ENCODE data around the gene ADRM1.

ADRM1 gene

DNA sequence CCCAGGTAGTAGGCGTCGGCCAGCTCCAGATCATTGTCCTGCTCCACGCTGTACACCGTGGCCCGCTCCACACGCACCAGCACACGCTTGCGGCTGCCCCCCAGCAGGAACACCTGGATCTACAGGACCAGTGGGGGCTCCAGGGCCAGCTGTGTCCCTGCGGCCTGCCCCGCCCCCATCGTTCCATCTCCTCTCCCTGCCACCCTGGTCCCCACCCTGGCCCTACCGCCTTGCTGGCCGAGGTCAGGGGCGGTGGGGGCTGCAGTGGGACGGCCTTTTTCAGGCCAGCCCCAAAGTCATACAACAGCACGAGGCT, 9.8 kb downstream of the ADRM1 start:
- DNase-seq = no peak

GRCh38 chr20:62313021-62313420, 10.2 kb downstream of the ADRM1 start:
- no peak for DNase-seq

DNA sequence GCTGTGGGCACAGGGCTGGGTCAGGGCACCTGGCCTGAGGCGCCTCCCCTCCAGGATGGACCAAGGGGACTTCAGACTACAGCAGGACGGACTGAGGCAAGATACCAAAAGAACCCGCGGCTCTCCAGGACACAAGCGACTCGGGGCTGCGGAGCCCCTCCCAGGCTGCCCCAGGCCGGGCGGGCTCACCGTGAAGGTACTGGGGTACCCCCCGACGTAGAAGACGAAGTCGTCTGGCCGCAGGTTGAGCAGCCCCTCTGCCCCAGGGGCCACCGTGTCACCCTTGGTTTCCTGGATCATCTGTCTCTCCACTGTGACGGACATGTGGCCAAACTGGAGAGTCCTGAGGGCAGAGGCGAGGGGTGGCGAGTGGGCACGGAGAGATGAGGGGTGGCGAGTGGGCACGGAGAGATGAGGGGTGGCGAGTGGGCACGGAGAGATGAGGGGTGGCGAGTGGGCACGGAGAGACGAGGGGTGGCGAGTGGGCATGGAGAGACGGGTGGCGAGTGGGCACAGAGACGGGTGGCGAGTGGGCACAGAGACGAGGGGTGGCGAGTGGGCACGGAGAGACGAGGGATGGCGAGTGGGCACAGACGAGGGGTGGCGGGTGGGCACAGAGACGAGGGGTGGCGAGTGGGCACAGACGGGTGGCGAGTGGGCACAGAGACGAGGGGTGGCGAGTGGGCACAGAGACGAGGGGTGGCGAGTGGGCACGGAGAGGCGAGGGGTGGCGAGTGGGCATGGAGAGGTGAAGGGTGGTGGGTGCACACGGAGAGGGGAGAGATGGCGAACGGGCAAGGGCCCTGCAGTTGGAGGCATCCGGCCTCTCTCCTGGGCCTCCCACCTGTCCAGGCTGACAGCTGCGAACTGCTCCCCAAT, 10.9 kb downstream of the ADRM1 start:
- DNase-seq = no peak

- no peak for DNase-seq
These were observed 11.5 kb downstream of the ADRM1 start for GRCh38 chr20:62314339-62314638.

DNA sequence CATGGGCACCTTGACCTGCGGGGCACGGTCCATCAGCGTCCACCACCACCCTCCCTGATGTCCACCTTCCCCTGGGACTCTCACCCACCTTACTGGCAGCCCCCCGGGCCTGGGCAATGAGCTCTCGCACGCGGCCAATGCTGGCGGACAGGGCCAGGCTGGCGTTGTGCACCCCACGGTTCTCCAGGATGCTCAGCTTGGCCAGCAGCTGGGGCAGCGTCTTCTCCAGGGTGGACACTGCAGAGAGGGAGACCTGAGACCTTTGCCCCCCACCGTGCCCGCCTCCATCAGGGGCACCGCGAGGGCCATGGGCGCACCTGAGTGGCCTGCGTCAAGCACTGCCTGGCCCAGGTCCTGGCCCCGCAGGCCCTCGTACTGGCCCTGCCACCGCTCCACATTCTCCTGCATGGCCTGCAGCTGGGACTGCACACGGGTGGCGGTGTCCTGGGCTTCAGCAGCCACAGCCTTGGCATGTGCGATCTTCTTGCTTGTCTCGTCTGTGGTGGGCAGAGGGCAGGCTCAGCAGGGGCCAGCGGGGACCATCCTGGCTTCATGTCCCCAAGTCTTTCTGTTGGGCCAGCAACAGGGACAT, 12.0 kb downstream of the ADRM1 start:
- no peak for DNase-seq

DNA sequence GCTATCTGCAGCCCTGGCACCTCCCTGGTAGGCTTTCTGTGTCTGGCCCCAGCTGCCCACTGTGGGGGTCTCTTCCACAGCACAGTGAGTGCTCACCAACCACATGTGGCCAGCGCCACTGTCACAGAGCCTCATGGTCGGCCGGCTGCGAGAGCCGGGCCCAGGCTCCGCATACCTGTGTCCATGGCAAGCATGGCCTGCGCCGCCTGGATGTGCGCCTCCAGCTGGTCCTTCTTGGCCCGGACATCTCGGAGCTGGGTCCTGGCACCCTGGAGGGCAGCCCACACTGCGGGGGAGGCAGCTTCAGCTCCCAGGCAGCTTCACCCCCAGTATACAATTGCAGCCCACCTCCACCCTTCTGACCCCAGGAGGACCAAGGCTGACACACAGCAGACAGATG, 13.0 kb downstream of the ADRM1 start:
- no peak for DNase-seq

DNA sequence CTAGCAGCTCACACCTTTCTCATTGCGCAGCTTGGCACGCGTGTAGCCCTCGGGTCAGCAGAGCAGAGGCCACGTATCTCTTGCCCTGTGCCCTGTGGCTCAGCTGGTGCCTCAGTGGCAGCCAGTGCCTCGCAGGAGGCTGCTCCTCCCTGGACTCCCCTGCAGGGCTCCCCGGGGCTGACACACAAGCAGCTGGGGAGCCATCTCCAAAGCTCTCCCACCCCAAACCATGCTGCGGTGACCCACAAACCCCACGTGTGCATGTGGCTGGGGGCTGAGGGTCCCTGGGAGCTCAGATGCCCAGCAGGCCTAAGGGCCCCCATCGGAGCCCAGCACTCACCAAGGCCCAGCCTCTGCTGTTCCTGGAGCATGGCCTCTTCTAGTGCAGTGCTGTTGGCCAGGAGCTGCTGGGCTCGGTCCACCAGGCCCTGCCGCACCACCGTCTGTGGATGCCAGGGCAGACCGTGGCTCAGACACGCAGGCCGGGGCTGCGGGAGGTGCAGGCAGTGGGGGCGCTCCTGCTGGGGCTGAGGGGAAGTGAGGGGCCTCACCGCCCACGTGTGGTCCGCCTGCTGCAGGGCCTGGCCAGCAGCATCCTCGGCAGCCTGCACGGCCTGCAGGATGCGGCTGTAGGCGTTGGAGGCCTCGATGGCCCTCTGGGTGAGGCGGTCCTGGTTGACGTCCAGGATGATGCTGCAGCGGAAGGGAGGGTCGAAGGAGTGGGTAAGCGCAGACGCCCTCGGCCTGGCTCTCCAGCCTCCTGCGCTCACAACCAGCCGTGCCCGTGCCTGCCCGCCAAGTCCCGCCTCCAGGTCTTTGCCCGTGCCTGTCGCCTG, 13.8 kb downstream of the ADRM1 start:
- no peak for DNase-seq

- DNase-seq = no peak
These were observed 14.4 kb downstream of the ADRM1 start for GRCh38 chr20:62317167-62317655.

DNA sequence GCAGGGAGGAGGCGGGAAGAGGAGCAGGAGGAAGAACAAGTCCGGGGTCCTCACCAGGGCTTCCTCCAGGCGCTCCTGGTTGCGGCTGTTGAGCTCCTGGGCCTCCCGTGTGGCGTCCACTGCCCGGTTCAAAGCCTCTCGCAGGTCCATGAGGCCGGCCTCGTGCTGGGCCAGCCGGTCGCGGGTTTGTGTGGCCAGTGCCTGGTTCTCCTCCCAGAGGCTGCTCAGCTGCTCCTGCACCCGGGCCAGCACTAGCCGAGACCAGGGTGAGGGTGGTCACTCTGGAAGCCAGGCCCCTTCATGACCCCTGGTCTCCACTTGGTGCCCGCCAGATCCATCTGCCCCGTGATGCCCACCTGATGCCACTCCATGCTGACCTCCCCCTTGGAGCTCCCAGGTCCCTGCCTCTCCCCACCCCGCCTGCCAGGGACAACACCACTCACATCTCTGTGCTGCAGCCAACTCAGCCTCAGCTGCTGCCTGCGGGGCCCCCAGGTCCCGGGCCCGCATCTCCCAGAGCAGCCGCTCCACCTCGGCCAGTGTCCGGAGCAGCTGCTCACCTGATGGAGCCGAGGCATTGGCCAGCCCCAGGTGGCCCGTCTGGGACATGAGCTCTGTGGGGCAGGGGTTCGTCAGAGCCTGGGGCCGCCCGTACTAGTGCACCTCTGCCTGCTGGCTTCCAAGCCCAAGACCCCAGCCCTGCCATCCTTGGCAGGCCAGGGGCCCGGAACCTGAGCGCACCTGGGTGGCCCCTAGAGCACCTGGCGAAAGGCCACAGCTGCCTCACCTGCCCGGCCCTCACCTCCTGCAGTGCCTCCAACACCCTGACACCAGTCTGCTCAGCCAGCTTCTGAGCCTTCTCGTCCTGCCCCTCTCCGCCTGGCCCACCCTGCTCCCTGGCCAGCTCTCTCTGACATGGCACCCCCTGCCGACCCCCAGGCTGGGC, 15.9 kb downstream of the ADRM1 start:
- no peak for DNase-seq

GRCh38 chr20:62319346-62319909, 16.6 kb downstream of the ADRM1 start:
- DNase-seq = no peak

DNA sequence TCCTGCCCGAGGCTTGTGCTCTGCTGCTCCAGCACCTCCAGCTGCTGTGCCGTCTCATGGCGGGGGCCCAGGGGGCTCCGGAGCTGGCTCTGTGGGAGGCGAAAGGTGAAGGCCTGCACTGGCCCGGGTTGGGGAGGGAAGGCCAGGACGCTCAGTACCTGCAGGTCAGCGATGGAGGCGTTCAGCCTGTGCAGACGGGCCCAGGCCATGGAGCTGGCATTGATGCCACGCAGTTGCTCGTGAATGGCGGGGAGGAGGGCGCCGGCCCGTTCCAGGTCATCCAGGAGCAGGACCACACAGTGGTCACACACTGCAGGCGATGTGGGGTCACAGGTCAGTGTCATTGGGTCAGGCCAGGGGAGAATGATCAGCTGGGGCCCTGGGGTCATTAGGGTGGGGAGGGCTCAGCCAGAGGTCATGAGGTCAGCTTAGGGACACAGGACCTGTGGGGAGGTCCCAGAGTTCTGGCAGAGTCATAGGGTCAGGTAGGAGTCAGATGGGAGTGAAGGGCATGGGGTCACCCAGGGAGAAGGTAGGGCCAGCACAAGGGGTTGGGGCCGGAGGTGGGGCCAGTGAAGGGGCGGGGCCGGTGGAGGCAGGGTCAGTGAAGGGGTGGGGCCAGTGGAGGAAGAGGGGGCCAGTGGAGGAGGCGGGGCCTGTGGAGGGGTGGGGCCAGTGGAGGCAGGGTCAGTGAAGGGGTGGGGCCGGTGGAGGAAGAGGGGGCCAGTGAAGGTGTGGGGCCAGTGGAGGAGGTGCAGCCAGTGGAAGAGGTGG, 18.0 kb downstream of the ADRM1 start:
- no peak for DNase-seq

DNA sequence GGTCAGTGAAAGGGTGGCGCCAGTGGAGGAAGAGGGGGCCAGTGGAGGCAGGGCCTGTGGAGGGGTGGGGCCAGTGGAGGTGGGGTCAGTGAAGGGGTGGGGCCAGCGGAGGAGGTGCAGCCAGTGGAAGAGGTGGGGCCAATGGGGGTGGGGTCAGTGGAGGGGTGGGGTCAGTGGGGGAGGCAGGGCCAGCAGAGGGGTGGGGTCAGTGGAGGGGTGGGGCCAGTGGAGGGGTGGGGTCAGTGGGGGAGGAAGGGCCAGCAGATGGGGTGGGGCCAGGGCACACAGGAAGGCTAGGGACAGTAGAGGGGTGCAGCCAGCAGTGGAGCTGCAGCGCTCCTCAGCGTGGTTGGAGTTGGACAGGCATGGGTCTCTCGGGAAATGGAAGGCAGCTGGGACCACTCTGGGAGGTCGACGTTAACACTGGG, 18.7 kb downstream of the ADRM1 start:
- no peak for DNase-seq

GRCh38 chr20:62321975-62322374, 19.2 kb downstream of the ADRM1 start:
- no peak for DNase-seq

DNA sequence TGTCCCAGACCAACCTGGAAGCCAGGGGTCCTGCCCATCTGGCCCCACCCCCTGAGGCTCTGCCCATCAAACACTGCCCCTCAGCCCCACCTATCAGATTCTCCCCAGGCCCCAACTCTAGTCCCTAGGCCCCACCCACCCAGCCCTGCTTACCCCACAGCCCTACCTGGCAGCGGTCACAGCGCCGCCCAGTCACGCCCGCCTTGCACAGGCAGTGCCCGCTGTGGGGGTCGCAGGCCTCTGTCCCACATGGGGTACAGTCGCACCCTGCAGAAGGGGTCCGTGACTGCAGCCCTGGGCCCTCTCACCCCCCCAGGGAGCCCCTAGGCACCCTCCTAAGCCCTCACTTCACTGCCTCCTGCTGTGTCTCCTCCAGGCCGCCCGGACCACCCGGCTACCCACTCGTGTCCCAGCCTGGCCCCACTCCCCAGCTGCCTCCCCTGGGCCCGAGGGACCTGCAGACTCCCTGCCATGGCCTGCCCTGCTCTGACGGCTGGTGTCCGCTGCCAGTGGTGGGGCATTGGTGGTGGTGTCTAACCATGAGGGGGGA, 19.8 kb downstream of the ADRM1 start:
- no peak for DNase-seq

DNA sequence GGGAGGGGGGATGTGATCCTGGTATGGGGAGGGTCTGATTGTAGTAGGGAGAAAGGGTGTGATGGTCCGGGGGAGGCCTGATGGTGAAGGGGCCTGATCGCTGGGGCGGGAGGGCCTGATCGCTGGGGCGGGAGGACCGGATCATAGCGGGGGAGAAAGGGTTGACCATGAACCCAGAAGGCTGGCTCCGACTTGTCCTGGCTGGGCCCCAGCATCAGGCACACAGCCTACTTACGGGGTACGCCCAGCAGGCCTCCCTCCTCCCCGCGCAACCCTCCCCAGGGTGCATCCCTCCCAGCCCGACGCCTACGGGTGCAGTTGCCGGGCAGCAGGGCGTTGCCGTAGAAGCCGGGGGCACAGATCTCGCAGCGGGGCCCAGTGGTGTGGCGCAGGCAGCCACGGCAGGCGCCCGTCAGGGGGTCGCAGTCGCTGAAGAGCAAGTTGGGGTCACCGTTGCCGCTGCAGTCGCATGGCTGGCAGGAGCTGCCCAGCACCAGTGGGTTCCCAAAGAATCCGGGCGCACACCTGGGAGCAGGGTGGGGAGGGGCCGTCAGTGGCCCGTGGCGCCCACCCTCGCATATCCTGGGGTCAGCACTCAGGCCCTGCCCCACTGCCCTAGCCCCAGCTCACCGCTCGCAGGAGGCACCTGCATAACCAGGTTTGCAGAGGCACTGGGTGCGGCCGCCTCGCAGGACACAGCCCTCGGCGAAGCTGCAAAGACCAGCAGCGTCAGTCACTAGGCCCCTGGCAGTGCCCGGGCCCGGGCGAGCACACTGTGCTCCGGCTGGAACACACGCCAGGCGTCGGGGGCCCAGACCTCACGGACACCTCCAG, 20.6 kb downstream of the ADRM1 start:
- DNase-seq = no peak

DNA sequence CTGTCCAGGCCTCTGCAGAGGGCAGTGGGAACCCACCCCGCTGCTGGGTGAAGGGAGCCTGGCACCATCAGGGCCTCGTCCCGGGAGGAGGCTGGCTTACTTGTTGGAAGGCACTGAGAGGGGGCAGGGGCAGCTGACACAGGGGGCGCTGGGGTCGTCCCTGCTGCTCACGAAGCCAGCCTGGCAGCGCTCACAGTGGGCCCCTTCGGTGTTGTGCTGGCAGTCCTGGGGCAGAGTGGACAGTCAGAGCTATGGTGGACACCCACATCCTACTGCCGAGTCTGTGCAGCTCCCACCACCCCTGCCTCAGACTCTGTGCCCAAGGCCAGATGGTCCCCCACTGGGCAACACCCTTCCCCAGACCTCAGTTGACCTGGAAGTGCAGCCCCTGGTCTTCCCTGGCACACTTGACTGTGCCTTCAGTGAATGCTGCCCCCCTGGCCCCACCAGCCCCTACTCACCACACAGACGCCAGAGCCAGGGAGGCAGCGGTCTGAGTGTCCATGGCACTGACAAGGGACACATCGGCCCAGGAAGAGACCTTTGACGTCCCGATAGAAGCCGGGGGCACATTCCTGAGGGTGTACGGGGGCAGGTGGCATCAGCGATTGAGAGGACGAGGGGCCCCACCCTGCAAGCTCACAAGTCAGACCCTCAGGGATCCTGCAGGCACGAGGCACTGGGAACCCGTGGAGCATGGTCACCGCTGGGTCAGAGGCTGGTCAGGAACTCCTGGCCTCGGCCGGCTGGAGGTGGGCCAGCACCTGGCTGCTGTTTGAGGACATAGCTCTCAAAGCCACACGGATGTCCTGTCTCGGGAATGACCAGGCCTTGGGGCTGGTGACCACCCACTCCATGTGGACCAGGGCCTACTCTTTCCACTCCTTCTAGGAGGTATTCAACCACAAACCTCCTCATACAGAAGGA, 21.4 kb downstream of the ADRM1 start:
- DNase-seq = no peak

DNA sequence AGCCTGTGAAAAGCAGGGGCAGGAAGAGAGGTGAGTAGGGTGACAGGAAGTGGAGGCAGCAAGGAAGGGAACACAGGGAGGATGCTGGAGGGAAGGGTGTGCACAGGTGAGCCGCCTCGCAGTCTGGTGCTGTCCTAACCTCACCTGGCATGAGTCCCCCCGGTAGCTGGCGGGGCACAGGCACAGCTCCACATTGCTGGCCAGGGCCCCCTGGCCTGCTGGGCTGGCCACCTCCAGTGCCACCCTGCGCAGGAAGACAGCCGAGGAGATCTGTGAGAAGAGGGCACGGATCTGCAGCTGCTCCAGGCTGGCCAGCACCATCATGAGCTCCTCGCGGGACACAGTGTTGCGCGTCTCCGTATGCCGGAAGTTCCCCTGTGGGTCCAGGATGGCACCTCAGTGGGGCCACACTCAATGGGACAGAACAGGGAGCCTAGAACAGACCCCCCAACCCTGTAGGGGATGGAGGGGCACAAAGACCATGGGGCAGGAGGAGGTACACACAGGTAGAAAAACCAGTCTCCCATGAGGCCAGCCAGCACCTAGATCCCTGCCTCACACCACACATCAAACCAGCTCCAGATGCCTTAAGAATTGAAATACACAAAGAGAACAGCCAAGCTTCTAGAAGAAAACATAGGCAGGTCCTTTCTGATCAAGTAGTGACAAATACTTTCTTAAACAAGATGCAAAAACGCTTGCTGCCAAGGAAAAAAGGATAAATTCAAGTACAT, 22.5 kb downstream of the ADRM1 start:
- no peak for DNase-seq

GRCh38 chr20:62326559-62326958, 23.8 kb downstream of the ADRM1 start:
- DNase-seq = no peak

Data from NCI-H1436 (cell line).